PC-9 (cell line): ENCODE results near the gene GPATCH4.

Source experiments
- CTCF ChIP-seq: fragments of 200-600 bp; sonication (generic); conservative IDR thresholded peaks from 2 replicates; pipeline ENCODE4 v1.6.1; 2017; ENCODE audit warnings: mixed run types, antibody characterized with exemption, mild to moderate bottlenecking, moderate library complexity
- EZH2 ChIP-seq: fragments of 200-600 bp; sonication (generic); IDR thresholded peaks from 2 replicates; pipeline ENCODE4 v1.8.0; 2017; ENCODE audit warnings: antibody characterized with exemption, low read depth

GRCh38 chr1:156546267-156546666 is 55.0 kb downstream of the GPATCH4 start:
- TF ChIP-seq CTCF (no peak), EZH2 (no peak)
